Endothelial cell of umbilical vein (primary cell): ENCODE measurements around the gene GLRX5. TPM values are rescaled to one million over a fixed set of nuclear protein-coding genes. Genes with fewer than 3 reads are reported as not detected.

Experiments used
- BruUV-seq: library from RNA; stranded (reverse); fragments of 400-500 nt; replicated peaks from 2 replicates; lab custom pipeline; 2021; lab: Mats Ljungman, UMichigan
- CTCF ChIA-PET: fragments of 300-600, 350-600 bp; sonication (Branson Sonifier 250); formaldehyde crosslinking; loops from one replicate; lab custom pipeline; 2021; ENCODE audit warnings: antibody characterized with exemption, inconsistent platforms; lab: Charles Lee
- POLR2A ChIA-PET: fragments of 300-600, 350-600 bp; sonication (Branson Sonifier 250); formaldehyde crosslinking; loops from one replicate; lab custom pipeline; 2021; ENCODE audit warnings: antibody characterized with exemption, inconsistent platforms; lab: Charles Lee
- DNase-seq: peaks from one replicate; pipeline ENCODE4 v3.0.0-alpha.2; 2011; ENCODE audit warnings: low read depth, low spot score
- FAIRE-seq: peaks from 2 replicates; lab custom pipeline; 2011; peaks lifted over from hg19 to GRCh38; lab: Jason Lieb, UNC
- H2AFZ ChIP-seq: 2 replicates; pipeline ENCODE4 v1.6.0; 2012; ENCODE audit warnings: low read depth, low read length, control low read depth, inconsistent platforms
- H3K27ac ChIP-seq: 2 replicates; pipeline ENCODE4 v1.5.1; 2011; ENCODE audit warnings: low read depth, mild to moderate bottlenecking, control low read depth, low read length, moderate library complexity; ENCODE audit not compliant: insufficient read depth
- H3K27me3 ChIP-seq, 2 experiments: 2 replicates each; pipeline versions ENCODE4 v1.6.0 to v1.6.1; 2011; ENCODE audit warnings: low read length in 2 of 2, mixed read lengths in 1 of 2; ENCODE audit not compliant: control insufficient read depth in 2 of 2, insufficient read depth in 2 of 2
- H3K36me3 ChIP-seq, 2 experiments: 2 replicates in 1 of 2; 3 replicates in 1 of 2; pipeline ENCODE4 v1.5.1; 2011; ENCODE audit warnings: low read length in 2 of 2, mild to moderate bottlenecking in 1 of 2, moderate library complexity in 1 of 2; ENCODE audit not compliant: control insufficient read depth in 2 of 2, insufficient read depth in 2 of 2; ENCODE audit errors: extremely low read depth in 1 of 2
- H3K4me1 ChIP-seq: 3 replicates; pipeline ENCODE4 v1.5.1; 2011; ENCODE audit warnings: mild to moderate bottlenecking, low read length; ENCODE audit not compliant: control insufficient read depth, insufficient read depth; ENCODE audit errors: extremely low read depth
- H3K4me2 ChIP-seq: 2 replicates; pipeline ENCODE4 v1.6.1; 2011; ENCODE audit warnings: low read length, control low read depth, mixed read lengths; ENCODE audit not compliant: insufficient read depth
- H3K4me3 ChIP-seq, 3 experiments: fragments of 200-600 bp in 1 of 3; sonication (generic), shearing (Covaris generic) in 1 of 3; replicated peaks in 1 of 3; 2 replicates each; pipeline ENCODE4 v1.5.1; 2011 to 2016; ENCODE audit warnings: control low read depth in 3 of 3, low read length in 3 of 3, mild to moderate bottlenecking in 2 of 3, inconsistent platforms in 1 of 3, low read depth in 1 of 3, moderate library complexity in 1 of 3; ENCODE audit not compliant: insufficient read depth in 1 of 3
- H3K79me2 ChIP-seq: 2 replicates; pipeline ENCODE4 v1.6.0; 2012; ENCODE audit warnings: low read length, inconsistent platforms; ENCODE audit not compliant: control insufficient read depth, insufficient read depth
- H3K9ac ChIP-seq: replicated peaks from 2 replicates; pipeline ENCODE3; 2011; ENCODE audit warnings: low read length, control low read depth; ENCODE audit not compliant: insufficient read depth; ENCODE audit errors: extremely low read depth
- H3K9me1 ChIP-seq: replicated peaks from 3 replicates; pipeline ENCODE4 v1.6.0; 2011; ENCODE audit warnings: mild to moderate bottlenecking, low read length; ENCODE audit not compliant: control insufficient read depth, insufficient read depth; ENCODE audit errors: extremely low read depth
- H3K9me3 ChIP-seq: replicated peaks from 2 replicates; pipeline ENCODE4 v1.5.1; 2012; ENCODE audit warnings: low read length, inconsistent platforms; ENCODE audit not compliant: control insufficient read depth, insufficient read depth
- H4K20me1 ChIP-seq: replicated peaks from 2 replicates; pipeline ENCODE3; 2011; ENCODE audit warnings: mild to moderate bottlenecking, low read length; ENCODE audit not compliant: control insufficient read depth, insufficient read depth; ENCODE audit errors: extremely low read depth
- CTCF ChIP-seq, 2 donors: IDR thresholded peaks; 1 replicate in 1 of 2; 2 replicates in 1 of 2; pipeline ENCODE4 v1.5.1; 2011; ENCODE audit warnings: low read length in 2 of 2, mild to moderate bottlenecking in 2 of 2, moderate library complexity in 2 of 2, control low read depth in 1 of 2, inconsistent platforms in 1 of 2, low read depth in 1 of 2; ENCODE audit not compliant: insufficient read depth in 1 of 2; ENCODE audit errors: extremely low read depth in 1 of 2
- EZH2 ChIP-seq: IDR thresholded peaks from 2 replicates; pipeline ENCODE4 v1.6.1; 2012; ENCODE audit warnings: borderline replicate concordance, low read depth, mild to moderate bottlenecking, moderate library complexity, low read length, inconsistent platforms; ENCODE audit not compliant: severe bottlenecking
- FOS ChIP-seq: IDR thresholded peaks from 2 replicates; pipeline ENCODE4 v1.6.1; 2011; ENCODE audit warnings: mild to moderate bottlenecking, low read length, moderate library complexity, borderline replicate concordance; ENCODE audit not compliant: insufficient read depth
- GATA2 ChIP-seq: IDR thresholded peaks from 2 replicates; pipeline ENCODE4 v1.7.0; 2011; ENCODE audit warnings: low read depth, mild to moderate bottlenecking, moderate library complexity, mixed read lengths, low read length; ENCODE audit not compliant: insufficient read length, insufficient read depth
- JUN ChIP-seq: IDR thresholded peaks from 2 replicates; pipeline ENCODE4 v1.6.1; 2011; ENCODE audit warnings: borderline replicate concordance, low read depth; ENCODE audit not compliant: insufficient read length, insufficient read depth
- MAX ChIP-seq: IDR thresholded peaks from 2 replicates; pipeline ENCODE4 v1.6.1; 2011; ENCODE audit not compliant: insufficient read depth, insufficient read length
- MYC ChIP-seq: IDR thresholded peaks from one replicate; pipeline ENCODE4 v1.6.1; 2011; ENCODE audit warnings: mild to moderate bottlenecking, low read depth, low read length
- POLR2A ChIP-seq: IDR thresholded peaks from 2 replicates; pipeline ENCODE4 v1.6.1; 2012; ENCODE audit warnings: low read depth, mild to moderate bottlenecking, control low read depth, low read length
- POLR2AphosphoS5 ChIP-seq: IDR thresholded peaks from 2 replicates; pipeline ENCODE4 v1.6.1; 2012; ENCODE audit warnings: low read depth, mild to moderate bottlenecking, control low read depth, low read length, moderate library complexity; ENCODE audit not compliant: insufficient read depth
- dilution Hi-C: fragments of 300-500 bp; cut with MboI; formaldehyde crosslinking; loops from one replicate; pipeline ENCODE4 v1.15.0; 2019; ENCODE audit warnings: low sequenced_read_pairs; ENCODE audit not compliant: extremely low pct_ligation_motif_present
- intact Hi-C: fragments of 100-400 bp; cut with micrococcal nuclease; formaldehyde crosslinking; loops from one replicate; pipeline ENCODE4 v1.10.0; 2022
- polyA plus RNA-seq, 4 experiments: library from polyadenylated mRNA; depleted of rRNA in 3 of 4; stranded (reverse) in 3 of 4; unstranded in 1 of 4; fragments of >200 nt; gene quantifications; 2 replicates each; pipeline versions ENCODE4 v1.2.1 to v1.2.3, GENCODE V29; 2011 to 2012; ENCODE audit warnings: missing spikeins in 1 of 4
- total RNA-seq: library from RNA; stranded (reverse); gene quantifications from 2 replicates; pipeline ENCODE4 v1.2.3, GENCODE V29; 2021

The GLRX5 gene
- total and polyA plus RNA-seq, 2 donors (not counting 3 experiments of a cell fraction or from before 2014, with no cell fraction given) = 42.6 to 52.0 TPM

- Histone ChIP-seq H3K9ac (no peak overlapping the region), H3K79me2 (peaks cover 52% of the 10 kb centered on the region), H3K4me1 (peaks cover 29% of the 10 kb centered on the region), H3K36me3 (no peaks in the 10 kb centered on the region), H4K20me1 (no peaks in the 10 kb centered on the region), H3K27ac (no peak overlapping the region), H3K9me1 (no peaks in the 10 kb centered on the region), H3K9me3 (no peaks in the 10 kb centered on the region), H3K4me3 (no peak overlapping the region), H2AFZ (no peak overlapping the region), H3K4me2 (no peak overlapping the region), H3K27me3 (no peaks in the 10 kb centered on the region)
- intact Hi-C loops (no loop called here), dilution Hi-C loops (no loop called here)
- no TSS peak for BruUV-seq
- ChIA-PET CTCF (no interaction called here), POLR2A (no interaction called here)
- DNase-seq (no peak), FAIRE-seq (no peak)
- TF ChIP-seq FOS (no peak), GATA2 (no peak), EZH2 (no peak), POLR2AphosphoS5 (no peak), JUN (no peak), MYC (no peak), CTCF (IDR thresholded peaks at IDR 0.05; ENCODE audit: extremely low read depth in 1 of 2, insufficient read depth in 1 of 2, low read depth in 1 of 2, low read length in 2 of 2) (no peak), POLR2A (no peak), MAX (no peak)
Observed at GRCh38 chr14:95543021-95543420, 8.2 kb downstream of the GLRX5 start.
